ENCODE measurements around the gene PNLDC1.
"Not testable (repeated sequence)": the region's sequence is repeated elsewhere in the genome, so short reads cannot be mapped to it uniquely, and the experiment has no call there.

PNLDC1 gene

GRCh38 chr6:159819932-159820640, 20.0 kb downstream of the PNLDC1 start:
- peak in 2 of 3 experiments; percentile 7 to 14 for DNase-seq (ENCODE audit: low read depth in 3 of 3)

GRCh38 chr6:159821122-159821521, 21.0 kb downstream of the PNLDC1 start:
- no peak for DNase-seq (ENCODE audit: low read depth in 3 of 3)

- DNase-seq (ENCODE audit: low read depth in 3 of 3) = no peak
Observed at GRCh38 chr6:159821726-159822125, 21.6 kb downstream of the PNLDC1 start.

- DNase-seq (ENCODE audit: low read depth in 3 of 3) = no peak
Observed at GRCh38 chr6:159823953-159824352, 23.9 kb downstream of the PNLDC1 start.

GRCh38 chr6:159824690-159825089, 24.6 kb downstream of the PNLDC1 start:
- not testable (repeated sequence) for DNase-seq (ENCODE audit: low read depth in 3 of 3)

- no peak for DNase-seq (ENCODE audit: low read depth in 3 of 3)
Observed at GRCh38 chr6:159826004-159826403, 25.9 kb downstream of the PNLDC1 start.

- no peak for DNase-seq (ENCODE audit: low read depth in 3 of 3)
Observed at GRCh38 chr6:159826968-159827647, 27.0 kb downstream of the PNLDC1 start.

GRCh38 chr6:159828074-159828473, 28.0 kb downstream of the PNLDC1 start:
- DNase-seq (ENCODE audit: low read depth in 3 of 3) = no peak

- DNase-seq (ENCODE audit: low read depth in 3 of 3) = no peak
Observed at GRCh38 chr6:159829526-159829925, 29.4 kb downstream of the PNLDC1 start.

- DNase-seq (ENCODE audit: low read depth in 3 of 3) = no peak
Observed at GRCh38 chr6:159830501-159831372, 30.7 kb downstream of the PNLDC1 start.

GRCh38 chr6:159831373-159831679, 31.2 kb downstream of the PNLDC1 start:
- DNase-seq (ENCODE audit: low read depth in 3 of 3) = no peak

- no peak for DNase-seq (ENCODE audit: low read depth in 3 of 3)
Observed at GRCh38 chr6:159832946-159833345, 32.9 kb downstream of the PNLDC1 start.

- no peak for DNase-seq (ENCODE audit: low read depth in 3 of 3)
Observed at GRCh38 chr6:159833556-159833955, 33.5 kb downstream of the PNLDC1 start.

GRCh38 chr6:159833997-159834603, 34.0 kb downstream of the PNLDC1 start:
- DNase-seq (ENCODE audit: low read depth in 3 of 3) = no peak

- DNase-seq (ENCODE audit: low read depth in 3 of 3) = no peak
Observed at GRCh38 chr6:159836718-159837490, 36.8 kb downstream of the PNLDC1 start.

- DNase-seq (ENCODE audit: low read depth in 3 of 3) = no peak
Observed at GRCh38 chr6:159837511-159837910, 37.4 kb downstream of the PNLDC1 start.

GRCh38 chr6:159838020-159838744, 38.1 kb downstream of the PNLDC1 start:
- DNase-seq (ENCODE audit: low read depth in 3 of 3) = no peak

- DNase-seq (ENCODE audit: low read depth in 3 of 3) = no peak
Observed at GRCh38 chr6:159842035-159842434, 42.0 kb downstream of the PNLDC1 start.

- DNase-seq (ENCODE audit: low read depth in 3 of 3) = no peak
Observed at GRCh38 chr6:159844737-159845645, 44.9 kb downstream of the PNLDC1 start.

- DNase-seq (ENCODE audit: low read depth in 3 of 3) = not testable (repeated sequence)
Observed at GRCh38 chr6:159848552-159848951, 48.5 kb downstream of the PNLDC1 start.
